CD14-positive monocyte (primary cell): Measurements from ENCODE around the gene MED17. TPM values are rescaled to one million over a fixed set of nuclear protein-coding genes. Genes with fewer than 3 reads are reported as not detected.
"Not testable (repeated sequence)": the region's sequence is repeated elsewhere in the genome, so short reads cannot be mapped to it uniquely, and the experiment has no call there.

ENCODE experiments used
- DNase-seq, 3 donors: peaks; one replicate each; pipeline ENCODE4 v3.0.0-alpha.2; 2011 to 2022
- H2AFZ ChIP-seq: 2 replicates; pipeline ENCODE4 v1.6.0; 2012; ENCODE audit warnings: mild to moderate bottlenecking, low read depth, low read length, inconsistent platforms; ENCODE audit not compliant: insufficient read depth, poor library complexity, severe bottlenecking
- H3K27ac ChIP-seq, 2 donors: 1 replicate in 1 of 2; 2 replicates in 1 of 2; pipeline ENCODE4 v1.5.1; 2012 to 2013; ENCODE audit warnings: low read length in 2 of 2, control low read depth in 1 of 2, inconsistent platforms in 1 of 2, low read depth in 1 of 2, mild to moderate bottlenecking in 1 of 2
- H3K27me3 ChIP-seq, 2 donors: one replicate each; pipeline versions ENCODE4 v1.6.0 to v1.6.1; 2011 to 2013; ENCODE audit warnings: low read length in 2 of 2; ENCODE audit not compliant: control insufficient read depth in 2 of 2, insufficient read depth in 2 of 2
- H3K36me3 ChIP-seq, 2 donors: replicated peaks in 1 of 2; 1 replicate in 1 of 2; 2 replicates in 1 of 2; pipeline versions ENCODE4 v1.5.1 to v1.6.1; 2012 to 2013; ENCODE audit warnings: low read length in 2 of 2, control low read depth in 1 of 2, inconsistent platforms in 1 of 2, mild to moderate bottlenecking in 1 of 2; ENCODE audit not compliant: insufficient read depth in 2 of 2, control insufficient read depth in 1 of 2
- H3K4me1 ChIP-seq, 2 donors: 1 replicate in 1 of 2; 2 replicates in 1 of 2; pipeline versions ENCODE4 v1.5.1 to v1.6.1; 2012 to 2013; ENCODE audit warnings: low read length in 2 of 2, control low read depth in 1 of 2, inconsistent platforms in 1 of 2, mild to moderate bottlenecking in 1 of 2, moderate library complexity in 1 of 2; ENCODE audit not compliant: insufficient read depth in 2 of 2, control insufficient read depth in 1 of 2
- H3K4me2 ChIP-seq: replicated peaks from 2 replicates; pipeline ENCODE3; 2012; ENCODE audit warnings: low read length, moderate library complexity, mild to moderate bottlenecking; ENCODE audit not compliant: poor library complexity, severe bottlenecking; ENCODE audit errors: extremely low read depth
- H3K4me3 ChIP-seq, 3 experiments: fragments of 200-600 bp in 1 of 3; sonication (generic) in 1 of 3; replicated peaks in 1 of 3; 1 replicate in 2 of 3; 2 replicates in 1 of 3; pipeline ENCODE4 v1.5.1; 2011 to 2013; ENCODE audit warnings: low read length in 3 of 3, mild to moderate bottlenecking in 3 of 3, control low read depth in 2 of 3, low read depth in 2 of 3, inconsistent platforms in 1 of 3, moderate library complexity in 1 of 3
- H3K79me2 ChIP-seq: 2 replicates; pipeline ENCODE4 v1.6.0; 2012; ENCODE audit warnings: mild to moderate bottlenecking, control low read depth, inconsistent platforms, low read length, moderate library complexity; ENCODE audit not compliant: insufficient read depth
- H3K9ac ChIP-seq: 2 replicates; pipeline ENCODE4 v1.6.0; 2017; ENCODE audit warnings: low read length, mild to moderate bottlenecking; ENCODE audit not compliant: insufficient read depth, poor library complexity, severe bottlenecking
- H3K9me3 ChIP-seq, 2 donors: replicated peaks in 1 of 2; 1 replicate in 1 of 2; 2 replicates in 1 of 2; pipeline versions ENCODE4 v1.5.1 to v1.6.1; 2012 to 2013; ENCODE audit warnings: low read length in 2 of 2, control low read depth in 1 of 2; ENCODE audit not compliant: control insufficient read depth in 1 of 2, insufficient read depth in 1 of 2
- H4K20me1 ChIP-seq: 2 replicates; pipeline ENCODE4 v1.6.0; 2012; ENCODE audit warnings: mild to moderate bottlenecking, low read length, control low read depth, moderate library complexity; ENCODE audit not compliant: insufficient read depth
- H3K27ac Mint-ChIP-seq, 7 donors: one replicate each; pipeline ENCODE4 v1.8.0; 2020; ENCODE audit warnings: mild to moderate bottlenecking in 7 of 7, mixed read lengths in 7 of 7, moderate library complexity in 6 of 7, inconsistent platforms in 2 of 7
- H3K27me3 Mint-ChIP-seq, 3 donors: one replicate each; pipeline ENCODE4 v1.8.0; 2021 to 2022; ENCODE audit warnings: low read depth in 3 of 3, mild to moderate bottlenecking in 3 of 3, mixed read lengths in 3 of 3, moderate library complexity in 3 of 3, inconsistent platforms in 1 of 3
- H3K36me3 Mint-ChIP-seq, 2 donors: one replicate each; pipeline ENCODE4 v1.8.0; 2020; ENCODE audit warnings: mixed read lengths in 2 of 2, inconsistent platforms in 1 of 2, mild to moderate bottlenecking in 1 of 2
- H3K4me1 Mint-ChIP-seq: one replicate; pipeline ENCODE4 v1.8.0; 2020; ENCODE audit warnings: mild to moderate bottlenecking, mixed read lengths
- H3K4me3 Mint-ChIP-seq, 2 donors: one replicate each; pipeline ENCODE4 v1.8.0; 2020; ENCODE audit warnings: mild to moderate bottlenecking in 2 of 2, mixed read lengths in 2 of 2, moderate library complexity in 1 of 2
- H3K9me3 Mint-ChIP-seq, 7 donors: one replicate each; pipeline ENCODE4 v1.8.0; 2020 to 2022; ENCODE audit warnings: mixed read lengths in 7 of 7, mild to moderate bottlenecking in 6 of 7, moderate library complexity in 6 of 7, inconsistent platforms in 2 of 7
- CTCF ChIP-seq: fragments of 200-600 bp; IDR thresholded peaks from one replicate; pipeline ENCODE4 v1.8.0; 2022; ENCODE audit warnings: antibody characterized with exemption, mild to moderate bottlenecking
- WGBS: methylation state at CpG from one replicate; pipeline ENCODE4 v1.1.5; 2013; ENCODE audit warnings: missing lambda C conversion rate; ENCODE audit not compliant: insufficient coverage; 5-methylcytosine and 5-hydroxymethylcytosine counted together
- intact Hi-C, 2 donors: fragments of 100-400 bp; cut with micrococcal nuclease; formaldehyde crosslinking; loops; one replicate each; pipeline versions ENCODE4 v1.15.0 to v1.15.1; 2023
- polyA plus RNA-seq, 3 donors: library from polyadenylated mRNA; depleted of rRNA in 1 of 3; unstranded in 2 of 3; stranded (reverse) in 1 of 3; fragments of 300-500 nt in 2 of 3; fragments of >200 nt in 1 of 3; fragmentation: Illumina TruSeq in 2 of 3; gene quantifications; 1 replicate in 2 of 3; 2 replicates in 1 of 3; pipeline ENCODE4 v1.2.3, GENCODE V29; 2012 to 2021

The MED17 gene
- polyA plus RNA-seq, 3 donors, result 3.4 to 12.8 (median 4.4) TPM

GRCh38 chr11:93744669-93745004, 39.4 kb upstream of the MED17 start:
- Mint-ChIP-seq H3K4me1 (peaks cover 26% of the 10 kb centered on the region), H3K9me3 (peaks cover 0 to 5% (median 0%) of the 10 kb centered on the region in 7 donors), H3K4me3 (no peak overlapping the region), H3K27me3 (peaks cover 0 to 2% (median 0%) of the 10 kb centered on the region in 3 donors), H3K36me3 (peaks cover 12 to 23% of the 10 kb centered on the region in 2 donors), H3K27ac (peak overlapping the region in 1 of 7 donors; percentile 6)
- Histone ChIP-seq H3K4me1 (peaks cover 19 to 20% of the 10 kb centered on the region in 2 donors), H4K20me1 (peaks cover 9% of the 10 kb centered on the region), H3K4me2 (no peak overlapping the region), H3K36me3 (peaks cover 3 to 11% of the 10 kb centered on the region in 2 donors), H3K79me2 (peaks cover 44% of the 10 kb centered on the region), H2AFZ (no peak overlapping the region), H3K27ac (no peak overlapping the region), H3K9ac (no peak overlapping the region), H3K4me3 (no peak overlapping the region), H3K27me3 (no peaks in the 10 kb centered on the region), H3K9me3 (no peaks in the 10 kb centered on the region)
- no peak for TF ChIP-seq CTCF
- DNase-seq, result no peak
- intact Hi-C loops, result loop anchor here (5.0 to 10.0 kb wide), 4 partner anchors 38 to 550 kb away; partner anchors contain the start of genes MED17 (in 2 of the 2) and SLC36A4 (in 2 of the 2)
- WGBS, result 81% methylated on average over 4 of the region's 7 CpGs

GRCh38 chr11:93745005-93745755, 38.9 kb upstream of the MED17 start:
- Mint-ChIP-seq H3K4me1 (peaks cover 21% of the 10 kb centered on the region), H3K36me3 (peaks cover 12 to 22% of the 10 kb centered on the region in 2 donors), H3K27ac (peak overlapping the region in 1 of 7 donors; percentile 6)
- WGBS, result no CpG with 5 or more reads among the region's 12 CpGs
- intact Hi-C loops, result loop anchor here in 1 of 2 donors (10.0 kb wide), 2 partner anchors 70 to 550 kb away; partner anchors contain the start of gene SLC36A4
- peaks cover 13 to 14% of the 10 kb centered on the region in 2 donors for H3K4me1 ChIP-seq
- H3K9me3 Mint-ChIP-seq, H3K27me3 Mint-ChIP-seq, H4K20me1 ChIP-seq, DNase-seq, H2AFZ ChIP-seq, H3K4me3 ChIP-seq, H3K4me2 ChIP-seq, H3K9me3 ChIP-seq, H3K27me3 ChIP-seq, H3K4me3 Mint-ChIP-seq, H3K9ac ChIP-seq, H3K27ac ChIP-seq: not testable (repeated sequence)
- H3K79me2 ChIP-seq, result peaks cover 39% of the 10 kb centered on the region
- peaks cover 3 to 11% of the 10 kb centered on the region in 2 donors for H3K36me3 ChIP-seq
